ENCODE data around the gene CCDC195. TPM values are rescaled to one million over a fixed set of nuclear protein-coding genes. Genes with fewer than 3 reads are reported as not detected.

Gene CCDC195
- total RNA-seq (2022; extraction: Qiagen RNA extraction): not detected in 5 replicates

GRCh38 chr2:224716201-224716600 is at the start of gene CCDC195:
Gene CCDC195, minus strand, starts transcription at chr2:224716365. Its CDS starts 0 bp downstream, at chr2:224716365.

Other genes with a start within 250 kb of the CCDC195 start
- 61.5 to 73.4 TPM (median 63.3 TPM) in 5 replicates for gene CUL3, start 131.0 kb downstream of the CCDC195 start, total RNA-seq (2022; extraction: Qiagen RNA extraction)

Measured in A549 treated with AZD2906 at 1 μM for 4 hours (cell line).